GM23338 (cell line): ENCODE data around the gene MDH1B. TPM values are rescaled to one million over a fixed set of nuclear protein-coding genes. Genes with fewer than 3 reads are reported as not detected.

Experiments
- EZH2 ChIP-seq: fragments of 200-600 bp; sonication (generic); IDR thresholded peaks from one replicate; pipeline ENCODE4 v1.8.0; 2017; ENCODE audit warnings: antibody characterized with exemption, mild to moderate bottlenecking, low read depth; ENCODE audit not compliant: unreplicated experiment
- JUNB ChIP-seq: IDR thresholded peaks from one replicate; pipeline ENCODE4 v1.6.1; 2016; ENCODE audit warnings: antibody characterized with exemption; ENCODE audit not compliant: unreplicated experiment
- POLR2AphosphoS5 ChIP-seq: IDR thresholded peaks from 2 replicates; pipeline ENCODE4 v1.6.1; 2016; ENCODE audit warnings: antibody characterized with exemption, low read depth
- STAT1 ChIP-seq: IDR thresholded peaks from one replicate; pipeline ENCODE4 v1.6.1; 2016; ENCODE audit warnings: antibody characterized with exemption; ENCODE audit not compliant: unreplicated experiment
- ZNF114 ChIP-seq: fragments of 250-450 bp; sonication (Bioruptor Pico); IDR thresholded peaks from 2 replicates; pipeline ENCODE4 v1.5.0; 2020; ENCODE audit warnings: mild to moderate bottlenecking, moderate library complexity
- ZNF331 ChIP-seq: fragments of 250-450 bp; sonication (Bioruptor Pico); IDR thresholded peaks from 2 replicates; pipeline ENCODE4 v1.5.0; 2020; ENCODE audit warnings: low read depth, mild to moderate bottlenecking, moderate library complexity
- polyA plus RNA-seq: library from polyadenylated mRNA; unstranded; fragments of >200 nt; fragmentation: Nextera tagmentation; extraction: Ambion mirVana; gene quantifications from 2 replicates; pipeline ENCODE4 v1.2.1, GENCODE V29; 2016
- total RNA-seq: library from RNA; depleted of rRNA; stranded (reverse); fragments of >200 nt; shearing (Covaris generic); gene quantifications from 2 replicates; pipeline ENCODE4 v1.2.3, GENCODE V29; 2014
- TF ChIP-seq, protein P1 (sequence below): fragments of 250-450 bp; sonication (Bioruptor Pico); IDR thresholded peaks from 2 replicates; pipeline ENCODE4 v1.5.0; 2020; ENCODE audit warnings: mild to moderate bottlenecking, moderate library complexity
- TF ChIP-seq, protein P2 (sequence below): IDR thresholded peaks from one replicate; pipeline ENCODE4 v1.6.1; 2018; ENCODE audit warnings: antibody characterized with exemption; ENCODE audit not compliant: unreplicated experiment

The MDH1B gene
- total and polyA plus RNA-seq, 2 experiments from 2014 or later, result 1.7 to 1.8 TPM

DNA sequence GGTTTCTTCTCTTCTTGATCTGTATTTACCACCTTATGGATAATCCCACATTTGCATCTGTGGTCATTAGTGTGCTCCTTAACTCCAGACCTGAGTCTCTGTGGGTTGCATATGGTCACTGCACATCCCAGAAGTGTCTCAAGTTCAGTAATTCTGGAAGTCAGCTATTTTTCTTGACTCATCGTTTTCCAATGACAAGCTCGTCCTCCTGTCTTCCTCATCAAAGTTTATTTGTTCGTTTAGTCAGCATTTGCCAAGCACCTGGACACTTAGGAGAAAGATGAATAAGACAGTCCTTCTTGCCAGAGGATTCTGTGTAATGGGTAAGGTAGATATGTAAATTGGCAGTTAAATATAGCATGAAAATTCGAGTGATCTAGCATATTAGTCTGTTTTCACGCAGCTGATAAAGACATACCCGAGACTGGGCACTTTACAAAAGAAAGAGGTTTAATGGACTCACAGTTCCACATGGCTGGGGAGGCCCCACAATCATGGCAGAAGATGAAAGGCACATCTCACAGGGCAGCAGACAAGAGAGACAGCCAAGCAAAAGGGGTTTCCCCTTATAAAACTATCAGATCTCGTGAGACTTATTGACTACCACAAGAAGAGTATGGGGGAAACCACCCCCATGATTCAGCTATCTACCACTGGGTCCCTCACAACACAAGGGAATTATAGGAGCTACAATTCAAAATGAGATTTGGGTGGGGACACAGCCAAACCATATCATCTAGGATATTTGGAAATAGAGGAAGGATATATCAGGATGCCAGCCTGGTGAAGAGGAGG lies 19.6 kb upstream of the MDH1B start (continued):
- TF ChIP-seq, protein P1, sequence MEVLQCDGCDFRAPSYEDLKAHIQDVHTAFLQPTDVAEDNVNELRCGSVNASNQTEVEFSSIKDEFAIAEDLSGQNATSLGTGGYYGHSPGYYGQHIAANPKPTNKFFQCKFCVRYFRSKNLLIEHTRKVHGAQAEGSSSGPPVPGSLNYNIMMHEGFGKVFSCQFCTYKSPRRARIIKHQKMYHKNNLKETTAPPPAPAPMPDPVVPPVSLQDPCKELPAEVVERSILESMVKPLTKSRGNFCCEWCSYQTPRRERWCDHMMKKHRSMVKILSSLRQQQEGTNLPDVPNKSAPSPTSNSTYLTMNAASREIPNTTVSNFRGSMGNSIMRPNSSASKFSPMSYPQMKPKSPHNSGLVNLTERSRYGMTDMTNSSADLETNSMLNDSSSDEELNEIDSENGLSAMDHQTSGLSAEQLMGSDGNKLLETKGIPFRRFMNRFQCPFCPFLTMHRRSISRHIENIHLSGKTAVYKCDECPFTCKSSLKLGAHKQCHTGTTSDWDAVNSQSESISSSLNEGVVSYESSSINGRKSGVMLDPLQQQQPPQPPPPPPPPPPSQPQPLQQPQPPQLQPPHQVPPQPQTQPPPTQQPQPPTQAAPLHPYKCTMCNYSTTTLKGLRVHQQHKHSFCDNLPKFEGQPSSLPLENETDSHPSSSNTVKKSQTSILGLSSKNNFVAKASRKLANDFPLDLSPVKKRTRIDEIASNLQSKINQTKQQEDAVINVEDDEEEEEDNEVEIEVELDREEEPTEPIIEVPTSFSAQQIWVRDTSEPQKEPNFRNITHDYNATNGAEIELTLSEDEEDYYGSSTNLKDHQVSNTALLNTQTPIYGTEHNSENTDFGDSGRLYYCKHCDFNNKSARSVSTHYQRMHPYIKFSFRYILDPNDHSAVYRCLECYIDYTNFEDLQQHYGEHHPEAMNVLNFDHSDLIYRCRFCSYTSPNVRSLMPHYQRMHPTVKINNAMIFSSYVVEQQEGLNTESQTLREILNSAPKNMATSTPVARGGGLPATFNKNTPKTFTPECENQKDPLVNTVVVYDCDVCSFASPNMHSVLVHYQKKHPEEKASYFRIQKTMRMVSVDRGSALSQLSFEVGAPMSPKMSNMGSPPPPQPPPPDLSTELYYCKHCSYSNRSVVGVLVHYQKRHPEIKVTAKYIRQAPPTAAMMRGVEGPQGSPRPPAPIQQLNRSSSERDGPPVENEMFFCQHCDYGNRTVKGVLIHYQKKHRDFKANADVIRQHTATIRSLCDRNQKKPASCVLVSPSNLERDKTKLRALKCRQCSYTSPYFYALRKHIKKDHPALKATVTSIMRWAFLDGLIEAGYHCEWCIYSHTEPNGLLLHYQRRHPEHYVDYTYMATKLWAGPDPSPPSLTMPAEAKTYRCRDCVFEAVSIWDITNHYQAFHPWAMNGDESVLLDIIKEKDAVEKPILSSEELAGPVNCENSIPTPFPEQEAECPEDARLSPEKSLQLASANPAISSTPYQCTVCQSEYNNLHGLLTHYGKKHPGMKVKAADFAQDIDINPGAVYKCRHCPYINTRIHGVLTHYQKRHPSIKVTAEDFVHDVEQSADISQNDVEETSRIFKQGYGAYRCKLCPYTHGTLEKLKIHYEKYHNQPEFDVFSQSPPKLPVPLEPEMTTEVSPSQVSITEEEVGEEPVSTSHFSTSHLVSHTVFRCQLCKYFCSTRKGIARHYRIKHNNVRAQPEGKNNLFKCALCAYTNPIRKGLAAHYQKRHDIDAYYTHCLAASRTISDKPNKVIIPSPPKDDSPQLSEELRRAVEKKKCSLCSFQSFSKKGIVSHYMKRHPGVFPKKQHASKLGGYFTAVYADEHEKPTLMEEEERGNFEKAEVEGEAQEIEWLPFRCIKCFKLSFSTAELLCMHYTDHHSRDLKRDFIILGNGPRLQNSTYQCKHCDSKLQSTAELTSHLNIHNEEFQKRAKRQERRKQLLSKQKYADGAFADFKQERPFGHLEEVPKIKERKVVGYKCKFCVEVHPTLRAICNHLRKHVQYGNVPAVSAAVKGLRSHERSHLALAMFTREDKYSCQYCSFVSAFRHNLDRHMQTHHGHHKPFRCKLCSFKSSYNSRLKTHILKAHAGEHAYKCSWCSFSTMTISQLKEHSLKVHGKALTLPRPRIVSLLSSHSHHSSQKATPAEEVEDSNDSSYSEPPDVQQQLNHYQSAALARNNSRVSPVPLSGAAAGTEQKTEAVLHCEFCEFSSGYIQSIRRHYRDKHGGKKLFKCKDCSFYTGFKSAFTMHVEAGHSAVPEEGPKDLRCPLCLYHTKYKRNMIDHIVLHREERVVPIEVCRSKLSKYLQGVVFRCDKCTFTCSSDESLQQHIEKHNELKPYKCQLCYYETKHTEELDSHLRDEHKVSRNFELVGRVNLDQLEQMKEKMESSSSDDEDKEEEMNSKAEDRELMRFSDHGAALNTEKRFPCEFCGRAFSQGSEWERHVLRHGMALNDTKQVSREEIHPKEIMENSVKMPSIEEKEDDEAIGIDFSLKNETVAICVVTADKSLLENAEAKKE, result no peak
- TF ChIP-seq POLR2AphosphoS5 (no peak), ZNF114 (CRISPR knock-in tag) (no peak), STAT1 (no peak), ZNF331 (CRISPR knock-in tag) (no peak), EZH2 (no peak), JUNB (no peak)
- TF ChIP-seq, protein P2, sequence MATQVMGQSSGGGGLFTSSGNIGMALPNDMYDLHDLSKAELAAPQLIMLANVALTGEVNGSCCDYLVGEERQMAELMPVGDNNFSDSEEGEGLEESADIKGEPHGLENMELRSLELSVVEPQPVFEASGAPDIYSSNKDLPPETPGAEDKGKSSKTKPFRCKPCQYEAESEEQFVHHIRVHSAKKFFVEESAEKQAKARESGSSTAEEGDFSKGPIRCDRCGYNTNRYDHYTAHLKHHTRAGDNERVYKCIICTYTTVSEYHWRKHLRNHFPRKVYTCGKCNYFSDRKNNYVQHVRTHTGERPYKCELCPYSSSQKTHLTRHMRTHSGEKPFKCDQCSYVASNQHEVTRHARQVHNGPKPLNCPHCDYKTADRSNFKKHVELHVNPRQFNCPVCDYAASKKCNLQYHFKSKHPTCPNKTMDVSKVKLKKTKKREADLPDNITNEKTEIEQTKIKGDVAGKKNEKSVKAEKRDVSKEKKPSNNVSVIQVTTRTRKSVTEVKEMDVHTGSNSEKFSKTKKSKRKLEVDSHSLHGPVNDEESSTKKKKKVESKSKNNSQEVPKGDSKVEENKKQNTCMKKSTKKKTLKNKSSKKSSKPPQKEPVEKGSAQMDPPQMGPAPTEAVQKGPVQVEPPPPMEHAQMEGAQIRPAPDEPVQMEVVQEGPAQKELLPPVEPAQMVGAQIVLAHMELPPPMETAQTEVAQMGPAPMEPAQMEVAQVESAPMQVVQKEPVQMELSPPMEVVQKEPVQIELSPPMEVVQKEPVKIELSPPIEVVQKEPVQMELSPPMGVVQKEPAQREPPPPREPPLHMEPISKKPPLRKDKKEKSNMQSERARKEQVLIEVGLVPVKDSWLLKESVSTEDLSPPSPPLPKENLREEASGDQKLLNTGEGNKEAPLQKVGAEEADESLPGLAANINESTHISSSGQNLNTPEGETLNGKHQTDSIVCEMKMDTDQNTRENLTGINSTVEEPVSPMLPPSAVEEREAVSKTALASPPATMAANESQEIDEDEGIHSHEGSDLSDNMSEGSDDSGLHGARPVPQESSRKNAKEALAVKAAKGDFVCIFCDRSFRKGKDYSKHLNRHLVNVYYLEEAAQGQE, result no peak
